GM19438 (cell line): Measurements from ENCODE around the gene SEC61A2.
A peak's percentile ranks its signal among the peaks of the same experiment; 100 is the strongest.

Experiments
- ATAC-seq: cut with Tn5 transposase; IDR thresholded peaks from one replicate; pipeline ENCODE4 v1.9.1; 2021; ENCODE audit warnings: low read depth; ENCODE audit not compliant: unreplicated experiment

Gene SEC61A2

DNA sequence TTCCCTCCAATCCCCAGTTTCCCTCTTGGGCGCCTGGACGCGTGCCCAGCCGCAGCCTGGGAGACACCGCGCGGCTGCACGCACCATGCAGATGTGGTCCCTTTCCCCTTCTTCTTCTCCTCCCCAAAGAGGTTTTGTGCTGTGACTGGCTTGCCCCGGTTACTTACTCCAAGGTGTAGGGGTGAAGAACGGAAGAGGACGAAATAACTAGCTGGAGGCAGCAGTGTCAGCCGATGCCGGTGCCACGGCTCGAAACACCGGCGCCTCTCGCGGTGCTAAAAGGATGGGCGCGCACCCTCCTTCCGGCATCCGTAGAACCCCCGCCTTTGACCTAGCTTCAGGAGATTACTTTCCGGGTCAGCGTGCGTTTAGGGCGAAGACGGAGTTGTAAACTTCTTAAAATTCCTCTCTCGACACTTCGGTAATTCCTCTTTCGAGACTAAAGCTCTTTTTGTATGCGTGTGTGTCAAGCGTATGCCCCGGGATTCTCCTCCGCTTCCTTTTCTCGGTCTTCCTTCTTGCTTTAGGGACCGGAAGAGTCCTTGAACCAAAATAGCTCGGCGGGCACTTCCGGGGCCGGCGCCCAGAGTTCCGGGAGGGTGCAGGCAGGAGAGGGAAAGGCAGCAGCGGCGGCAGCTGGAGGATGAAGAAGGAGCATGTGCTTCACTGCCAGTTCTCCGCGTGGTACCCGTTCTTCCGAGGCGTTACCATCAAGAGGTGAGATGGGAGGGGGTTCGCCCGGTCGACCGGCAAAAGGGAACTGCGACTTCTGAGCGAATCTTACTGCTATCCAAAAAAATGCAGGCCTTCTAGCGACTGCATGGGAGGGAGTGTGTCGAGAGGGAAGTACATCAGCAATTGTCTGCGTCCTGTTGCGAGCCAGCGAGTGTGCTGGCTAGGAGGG, 66.4 kb downstream of the SEC61A2 start, which contains the start of the genes CDC123 and NUDT5:
Gene CDC123, plus strand, starts transcription at position 586 of the 904 bp plus-strand sequence. Its CDS starts 58 bp downstream, at position 644.
Gene NUDT5, minus strand, starts transcription at position 289 of the 904 bp plus-strand sequence. CDS start 9,600 bp downstream, outside the sequence.
- peak; percentile 93 for ATAC-seq

DNA sequence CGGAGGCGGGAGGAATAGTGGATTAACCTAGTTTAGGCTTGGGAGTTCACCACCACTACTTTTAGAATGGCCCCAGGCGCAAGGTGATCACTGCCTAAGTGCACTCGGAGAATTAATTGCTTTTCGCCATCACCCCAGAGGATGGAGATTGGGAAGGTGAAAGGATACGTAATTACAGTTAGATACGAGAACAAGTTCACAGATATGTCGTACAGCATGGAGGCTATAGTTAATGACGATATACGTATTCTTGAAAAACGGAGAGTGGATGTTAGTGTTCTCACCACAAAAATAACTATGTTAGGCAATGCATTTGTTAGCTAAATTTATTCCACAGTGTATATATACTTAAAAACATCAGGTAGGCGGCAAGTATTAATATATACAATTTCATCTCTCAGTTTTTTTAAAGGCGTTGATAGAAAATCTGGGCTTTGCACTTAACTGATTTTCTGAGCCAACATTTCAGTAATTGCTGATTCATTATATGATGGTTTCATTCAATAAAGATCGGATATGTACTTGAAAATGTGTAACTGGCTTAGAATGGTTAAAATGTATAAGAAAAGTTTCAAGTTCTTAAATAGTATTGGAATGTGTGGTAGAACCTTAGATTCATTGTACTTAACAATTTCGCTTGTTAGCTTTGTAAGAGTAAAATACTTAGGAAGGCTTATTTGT, 67.2 kb downstream of the SEC61A2 start:
- ATAC-seq = no peak

DNA sequence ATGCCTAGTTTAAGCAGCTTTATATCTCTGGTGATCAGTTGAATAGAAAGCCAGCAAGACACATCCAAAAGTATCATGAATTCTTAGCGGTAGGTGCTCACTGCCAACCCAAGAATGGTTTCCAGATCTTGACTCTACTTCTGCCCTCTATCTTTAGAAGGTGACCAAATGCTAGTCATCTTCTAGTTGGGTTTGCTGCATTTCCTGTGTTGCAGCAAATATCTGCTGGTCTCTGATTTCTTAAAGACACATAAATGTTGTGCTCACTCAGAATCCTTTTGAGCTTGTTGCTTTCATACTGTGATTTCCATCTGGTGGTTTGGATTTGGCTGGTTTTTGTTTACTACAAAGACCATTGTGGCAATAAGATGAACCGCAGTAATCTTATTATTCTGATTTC, 68.7 kb downstream of the SEC61A2 start:
- no peak for ATAC-seq

DNA sequence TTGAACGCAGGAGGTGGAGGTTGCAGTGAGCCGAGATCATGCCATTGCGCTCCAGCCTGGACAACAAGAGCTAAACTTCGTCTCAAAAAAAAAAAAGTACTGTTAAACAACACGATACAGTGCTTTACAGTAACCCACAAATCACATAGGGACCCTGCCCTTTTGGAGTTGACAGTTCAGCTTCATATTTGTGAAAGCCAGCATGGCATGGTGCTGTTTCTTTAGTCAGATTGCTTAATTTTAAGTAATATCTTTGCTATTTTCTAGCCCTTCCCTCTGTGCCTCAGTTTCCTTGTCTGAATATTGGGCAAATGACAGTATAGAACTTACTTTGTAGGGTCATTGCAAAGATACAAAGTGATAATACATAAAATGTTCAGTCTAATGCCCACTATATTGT, 71.4 kb downstream of the SEC61A2 start:
- no peak for ATAC-seq

GRCh38 chr10:12201543-12201942, 72.1 kb downstream of the SEC61A2 start:
- ATAC-seq = no peak

DNA sequence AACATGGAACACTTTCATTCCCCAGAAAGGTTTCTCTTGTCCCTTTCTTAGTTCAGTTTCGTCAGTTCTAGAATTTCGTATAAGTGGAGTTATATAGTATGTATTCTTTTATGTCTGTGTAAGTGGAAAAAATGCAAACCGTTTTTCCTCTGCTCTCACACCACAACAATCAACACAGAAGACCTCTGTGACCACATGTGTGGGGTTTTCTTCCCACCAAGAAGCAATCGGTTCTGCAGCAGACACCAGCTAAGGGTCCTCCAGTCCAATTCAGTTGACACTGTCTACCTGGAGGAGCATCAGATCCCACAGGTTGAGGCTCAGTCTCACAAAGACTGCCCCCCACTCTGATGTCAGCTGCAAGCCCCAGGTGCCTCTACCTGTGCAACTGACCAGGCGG, 72.7 kb downstream of the SEC61A2 start:
- ATAC-seq = no peak

- ATAC-seq = no peak
Measured at GRCh38 chr10:12205082-12205481, 75.6 kb downstream of the SEC61A2 start.

- ATAC-seq = no peak
Measured at GRCh38 chr10:12207114-12207513, 77.6 kb downstream of the SEC61A2 start.

- ATAC-seq = no peak
Measured at GRCh38 chr10:12208460-12208859, 79.0 kb downstream of the SEC61A2 start.

DNA sequence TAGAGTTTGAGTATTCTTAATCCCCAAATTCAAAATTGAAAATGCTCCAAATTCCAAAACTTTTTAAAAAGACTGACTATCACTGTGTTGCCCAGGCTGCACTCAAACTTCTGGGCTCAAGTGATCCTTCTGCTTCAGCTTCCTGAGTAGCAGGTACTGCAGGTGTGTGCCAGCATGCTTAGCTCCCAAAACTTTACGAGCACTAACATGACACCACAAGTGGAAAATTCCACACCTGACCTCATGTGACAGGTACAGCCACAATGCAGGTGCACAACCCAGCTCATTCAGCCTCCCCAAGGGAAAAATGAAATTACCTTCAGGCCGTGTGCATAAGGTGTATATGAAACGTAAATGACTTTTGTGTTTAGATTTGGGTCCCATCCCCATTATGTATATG, 83.0 kb downstream of the SEC61A2 start:
- no peak for ATAC-seq

DNA sequence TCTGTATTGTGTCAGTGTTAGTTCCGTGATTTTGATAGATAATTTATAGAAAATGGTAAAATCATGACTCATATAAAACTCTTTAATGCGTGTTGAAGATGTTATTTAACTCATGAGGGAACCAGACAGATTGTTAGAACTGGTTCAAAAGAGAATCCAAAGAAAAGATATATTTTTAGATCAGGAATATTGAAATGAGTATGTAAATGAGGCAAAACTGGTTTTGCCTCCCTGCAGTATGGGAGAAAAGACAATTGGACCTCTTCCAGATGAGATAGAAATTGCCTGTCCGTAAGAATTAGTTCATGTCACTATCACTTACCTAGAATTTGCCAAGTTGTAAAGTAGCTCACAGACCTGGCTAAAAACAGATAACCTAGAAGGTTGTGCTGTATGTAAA, 84.1 kb downstream of the SEC61A2 start:
- ATAC-seq = no peak

DNA sequence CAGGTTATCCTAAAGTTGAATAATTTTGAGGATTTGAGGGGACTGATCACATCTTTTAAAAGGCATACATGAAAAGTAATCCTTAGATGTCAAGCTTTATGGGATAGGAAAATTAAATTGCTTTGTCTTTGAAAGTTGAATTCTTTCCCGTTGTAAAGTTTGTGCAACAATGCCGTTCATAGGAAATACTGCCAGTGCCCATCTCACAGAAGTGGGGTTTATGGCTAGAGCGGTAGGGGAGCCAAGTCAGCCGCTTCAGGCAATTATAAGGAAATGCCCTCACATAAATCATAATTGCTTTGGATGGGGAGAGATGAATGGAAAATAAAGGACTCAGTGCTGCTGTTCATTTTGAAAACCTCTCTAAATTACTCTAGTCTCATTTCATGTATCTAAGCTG, 84.6 kb downstream of the SEC61A2 start:
- no peak for ATAC-seq

DNA sequence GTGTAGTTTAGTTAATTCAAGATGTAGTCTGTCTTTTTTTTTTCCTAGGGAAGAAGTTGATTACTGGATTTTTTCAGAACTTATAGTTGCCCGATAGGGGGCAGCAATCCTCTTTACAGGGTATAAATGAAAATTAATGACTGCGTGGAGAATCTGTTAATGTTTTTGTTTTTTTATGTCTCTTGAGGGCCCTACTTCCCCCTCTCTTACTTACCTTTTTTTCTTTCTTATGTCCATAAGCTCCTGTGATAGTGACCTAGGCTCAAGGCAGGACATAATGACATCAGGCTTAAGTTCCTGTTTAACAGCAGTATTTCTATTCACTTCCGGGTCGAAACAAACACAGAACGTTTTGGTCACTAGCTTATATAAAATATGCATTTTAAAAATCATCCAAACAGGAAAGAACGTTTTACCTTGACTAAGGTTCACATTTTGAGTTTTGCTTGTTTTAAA, 85.3 kb downstream of the SEC61A2 start:
- ATAC-seq = no peak
